ENCODE results near the gene ABCG1.

DNA sequence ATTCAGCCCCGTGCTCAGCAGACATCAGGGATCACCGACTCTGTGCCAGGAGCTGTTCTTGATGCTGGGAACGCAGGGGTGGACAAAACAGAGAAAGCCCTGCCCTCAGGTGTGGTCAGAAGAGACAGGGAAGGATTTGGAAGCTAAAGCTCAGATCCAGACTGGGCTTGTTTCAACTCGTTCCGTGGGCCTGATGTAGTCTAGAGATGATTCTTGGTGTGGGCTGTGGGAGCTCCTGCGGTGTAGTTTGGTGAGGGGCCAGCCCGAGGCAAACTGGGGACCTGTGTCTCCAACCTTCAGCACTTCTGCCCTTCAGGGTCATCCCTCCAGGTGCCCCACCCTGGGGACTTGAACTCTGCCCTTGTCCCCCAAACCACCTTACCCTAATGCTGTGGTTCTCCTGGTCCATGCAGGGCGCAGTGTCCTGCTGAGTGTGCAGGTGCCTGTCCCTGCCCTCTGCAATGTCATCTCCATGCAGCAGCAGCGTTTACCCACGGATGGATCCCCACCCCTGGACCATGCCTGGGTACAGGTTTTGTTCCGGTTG lies 17.3 kb upstream of the ABCG1 start:
- TF ChIP-seq CTCF (IDR thresholded peaks at IDR 0.05) (no peak), POLR2A (IDR thresholded peaks at IDR 0.05) (no peak), POLR2AphosphoS5 (IDR thresholded peaks at IDR 0.05) (no peak), EP300 (IDR thresholded peaks at IDR 0.05) (no peak)

All from suprapubic skin (tissue), 4 donors.